Left renal cortex interstitium (tissue), 4 donors: ENCODE results near the gene OCA2. TPM values are rescaled to one million over a fixed set of nuclear protein-coding genes. Genes with fewer than 3 reads are reported as not detected.
A peak's percentile ranks its signal among the peaks of the same experiment; 100 is the strongest.
"Not testable (repeated sequence)": the region's sequence is repeated elsewhere in the genome, so short reads cannot be mapped to it uniquely, and the experiment has no call there.

Experiments used
- DNase-seq, 4 donors: peaks; one replicate each; pipeline ENCODE4 v3.0.0-alpha.2; 2013; ENCODE audit warnings: low read depth in 4 of 4, low spot score in 2 of 4, missing footprints in 1 of 4
- polyA plus RNA-seq, 4 donors: library from polyadenylated mRNA; unstranded; fragments of 120-200 nt; gene quantifications; one replicate each; pipeline ENCODE4 v1.2.1, GENCODE V29; 2013; ENCODE audit not compliant: insufficient read length in 4 of 4

Gene OCA2
- polyA plus RNA-seq, 4 donors: 8.0 to 9.2 (median 8.9) TPM

GRCh38 chr15:27757052-27757451 lies 342.1 kb downstream of the OCA2 start:
- DNase-seq: no peak

GRCh38 chr15:27752691-27753090 lies 346.4 kb downstream of the OCA2 start:
- no peak for DNase-seq

GRCh38 chr15:27747997-27748396 lies 351.1 kb downstream of the OCA2 start:
- DNase-seq: no peak

- DNase-seq: no peak
These were observed 352.6 kb downstream of the OCA2 start for GRCh38 chr15:27746401-27746955.

GRCh38 chr15:27744641-27745040 lies 354.5 kb downstream of the OCA2 start:
- DNase-seq: no peak

- DNase-seq: no peak
These were observed 355.5 kb downstream of the OCA2 start for GRCh38 chr15:27743638-27744037.

GRCh38 chr15:27742751-27743477 lies 356.2 kb downstream of the OCA2 start:
- DNase-seq: no peak

- DNase-seq: peak in 1 of 4 donors; percentile 16
These were observed 357.8 kb downstream of the OCA2 start for GRCh38 chr15:27741226-27741860.

- DNase-seq: no peak
These were observed 364.2 kb downstream of the OCA2 start for GRCh38 chr15:27734785-27735495.

GRCh38 chr15:27731776-27732175 lies 367.3 kb downstream of the OCA2 start:
- no peak for DNase-seq

- no peak for DNase-seq
These were observed 368.2 kb downstream of the OCA2 start for GRCh38 chr15:27730868-27731267.

- no peak for DNase-seq
These were observed 373.4 kb downstream of the OCA2 start for GRCh38 chr15:27725731-27726130.

GRCh38 chr15:27723821-27724220 lies 375.3 kb downstream of the OCA2 start:
- peak in 1 of 4 donors; percentile 8 for DNase-seq

- no peak for DNase-seq
These were observed 377.0 kb downstream of the OCA2 start for GRCh38 chr15:27722102-27722501.

GRCh38 chr15:27714675-27715074 lies 384.4 kb downstream of the OCA2 start:
- DNase-seq: no peak

- not testable (repeated sequence) for DNase-seq
These were observed 385.3 kb downstream of the OCA2 start for GRCh38 chr15:27713850-27714249.

GRCh38 chr15:27707257-27707656 lies 391.9 kb downstream of the OCA2 start:
- no peak for DNase-seq

GRCh38 chr15:27706300-27706699 lies 392.8 kb downstream of the OCA2 start:
- DNase-seq: no peak

GRCh38 chr15:27705056-27705455 lies 394.1 kb downstream of the OCA2 start:
- no peak for DNase-seq
